Activated gamma-delta T cell treated with Interleukin-2 at 50 U/mL for 16 hours (primary cell): ENCODE data around the gene SH2B2.

Experiments used
- DNase-seq: peaks from one replicate; pipeline ENCODE4 v3.0.0-alpha.2; 2020

Gene SH2B2

DNA sequence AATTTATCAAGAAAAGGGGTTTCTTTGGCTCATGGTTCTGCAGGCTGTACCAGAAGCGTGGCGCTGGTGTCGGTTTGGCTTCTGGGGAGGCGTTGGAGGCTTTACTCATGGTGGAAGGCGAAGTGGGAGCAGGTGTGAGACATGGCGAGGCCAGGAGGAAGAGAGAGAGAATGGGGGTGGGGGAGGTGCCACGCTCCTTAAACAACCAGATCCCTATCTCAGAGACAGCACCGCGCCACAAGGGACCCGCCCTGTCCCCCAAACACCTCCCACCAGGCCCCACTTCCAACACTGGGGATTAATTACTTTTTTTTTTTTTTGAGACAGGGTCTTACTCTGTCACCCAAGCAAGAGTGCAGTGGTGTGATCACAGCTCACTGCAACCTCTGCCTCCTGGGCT, 18.0 kb upstream of the SH2B2 start:
- no peak for DNase-seq

DNA sequence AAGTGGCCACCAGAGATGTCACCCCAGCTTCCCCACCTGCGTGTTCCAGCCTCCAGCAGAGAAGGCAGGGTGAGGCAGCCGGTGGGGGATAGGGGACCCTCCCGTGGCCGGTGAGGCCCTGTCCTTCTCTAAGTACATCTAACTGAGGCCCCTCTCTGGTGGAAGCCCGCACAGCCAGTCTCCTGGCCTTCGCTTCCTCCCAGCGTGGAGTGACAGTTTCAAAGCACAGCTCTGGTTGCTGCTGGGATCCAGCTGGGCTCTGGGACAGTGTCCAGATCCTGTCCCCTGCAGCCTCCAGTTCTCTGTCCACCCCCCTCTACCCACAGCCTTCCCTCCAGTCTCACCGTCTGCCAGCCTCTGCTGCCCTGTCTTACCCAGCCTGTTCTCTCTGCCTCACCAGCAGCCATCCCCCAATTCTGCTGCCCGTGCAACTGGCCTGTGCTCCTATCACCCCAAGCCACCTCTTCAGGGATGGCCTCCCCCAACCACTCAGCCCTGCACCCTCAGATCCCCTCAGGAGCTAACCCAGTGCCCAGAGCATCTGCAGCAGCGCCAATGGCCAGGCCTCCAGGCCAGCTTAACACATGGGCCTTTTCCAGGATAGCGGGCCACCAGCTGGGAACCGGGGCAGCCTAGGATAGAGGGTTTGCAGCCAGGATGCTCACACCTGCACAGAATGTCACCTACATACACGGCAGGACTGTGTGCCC, 16.3 kb upstream of the SH2B2 start:
- DNase-seq = no peak

DNA sequence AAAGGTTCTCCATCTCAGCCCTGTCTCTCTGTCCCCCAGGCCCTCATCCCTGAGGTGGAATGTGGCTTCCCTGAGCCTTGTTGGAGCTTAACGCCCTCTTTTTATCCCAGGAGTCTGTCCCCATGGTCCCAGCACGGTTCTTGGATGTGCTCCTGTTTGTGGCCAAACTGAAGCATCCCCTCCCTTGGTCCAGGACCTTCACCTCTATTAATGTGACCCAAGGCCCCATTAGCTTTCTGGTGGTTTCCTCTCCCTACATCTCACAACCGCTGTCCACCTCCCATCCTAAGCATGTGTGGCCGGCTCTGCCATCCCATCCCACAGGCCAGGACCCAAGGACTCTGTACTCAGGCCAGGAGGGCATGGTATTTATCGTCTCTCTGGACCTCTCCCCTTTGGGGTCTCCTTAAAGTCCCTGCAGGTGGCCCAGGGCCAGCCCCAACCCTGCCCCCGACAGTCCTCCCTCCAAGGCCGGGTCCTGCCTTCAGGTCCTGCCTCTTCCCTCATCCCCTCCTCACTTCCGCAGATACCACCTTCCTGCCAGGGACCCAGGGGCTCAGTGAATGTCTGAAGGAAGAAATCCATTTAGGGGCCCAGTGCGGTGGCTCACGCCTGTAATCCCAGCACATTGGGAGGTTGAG, 15.4 kb upstream of the SH2B2 start:
- DNase-seq = no peak

DNA sequence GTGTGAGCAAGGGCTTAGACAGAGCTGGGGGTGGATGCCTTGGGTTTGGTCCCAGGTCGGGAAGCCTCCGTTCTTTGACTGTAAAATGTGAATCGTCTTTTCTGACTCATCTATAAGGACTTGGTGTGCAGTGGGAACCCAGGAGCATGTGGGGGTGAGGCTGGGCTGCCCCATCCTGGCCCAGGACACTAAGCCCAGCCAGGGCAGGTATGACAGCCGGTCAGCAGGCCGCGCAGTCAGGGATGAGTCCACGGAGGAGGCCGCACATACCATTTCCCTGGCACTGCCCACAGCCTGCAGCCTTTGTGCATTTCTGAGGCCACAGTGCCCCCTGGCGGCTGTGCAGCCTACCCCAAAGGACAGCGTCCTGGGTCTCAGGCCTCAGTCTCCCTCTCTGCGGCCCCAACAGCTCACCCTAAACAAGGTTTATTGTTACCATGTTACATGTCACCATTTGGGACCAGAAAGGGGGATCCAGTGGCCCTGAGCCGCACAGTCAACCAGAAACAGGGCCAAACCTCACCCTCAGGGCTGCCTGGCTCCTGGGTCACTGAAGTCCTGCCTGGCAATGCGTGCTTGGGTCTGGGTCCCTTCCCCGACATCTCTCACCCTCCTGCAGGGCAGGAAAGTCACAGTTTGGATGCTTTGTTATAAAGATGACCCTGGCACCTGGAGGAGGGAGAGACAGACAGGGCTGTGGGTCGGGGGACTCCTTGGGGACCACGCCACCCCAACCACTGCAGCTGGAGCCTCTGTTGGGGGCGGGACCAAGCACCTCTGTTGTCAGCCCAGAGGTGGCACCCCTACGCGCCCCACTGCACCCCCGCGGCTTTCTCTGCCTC, 14.4 kb upstream of the SH2B2 start:
- peak; percentile 77 for DNase-seq

DNA sequence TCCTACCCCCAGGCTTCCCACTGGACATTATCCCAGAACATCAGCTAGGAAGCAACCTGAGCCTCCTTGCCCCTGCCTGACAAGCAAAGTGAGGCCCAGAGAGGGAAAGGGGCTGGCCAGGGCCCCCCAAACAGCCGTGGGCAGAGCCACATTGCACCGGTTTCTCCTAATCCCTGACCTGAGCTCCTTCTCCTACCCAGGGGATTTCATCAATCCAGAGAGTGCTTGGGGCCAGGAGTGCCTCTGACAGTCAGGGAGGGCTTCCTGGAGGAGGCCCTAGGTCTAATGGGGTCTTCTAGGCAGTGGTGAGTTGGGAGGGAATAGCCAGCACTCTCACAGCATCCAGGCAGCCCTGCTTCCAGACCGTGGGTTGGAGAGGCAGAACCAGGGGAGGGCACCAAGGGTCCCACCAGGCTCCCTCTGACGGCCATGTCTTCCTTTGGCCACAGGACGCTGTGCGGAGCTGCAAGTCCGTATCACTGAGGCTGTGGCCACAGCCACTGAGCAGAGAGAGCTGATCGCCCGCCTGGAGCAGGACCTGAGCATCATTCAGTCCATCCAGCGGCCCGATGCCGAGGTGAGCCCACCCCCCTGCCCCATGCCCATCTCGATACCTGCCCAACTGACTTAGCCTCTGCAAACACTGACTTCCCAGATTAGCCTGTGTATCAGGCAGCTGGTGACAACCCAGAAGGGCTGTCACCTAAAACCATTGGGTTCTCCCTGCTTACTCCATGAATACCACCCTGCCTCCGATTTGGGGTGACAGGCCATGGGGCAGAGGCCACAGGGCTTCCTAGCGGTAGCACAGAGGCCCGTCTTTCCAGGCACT, 13.5 kb upstream of the SH2B2 start:
- no peak for DNase-seq

DNA sequence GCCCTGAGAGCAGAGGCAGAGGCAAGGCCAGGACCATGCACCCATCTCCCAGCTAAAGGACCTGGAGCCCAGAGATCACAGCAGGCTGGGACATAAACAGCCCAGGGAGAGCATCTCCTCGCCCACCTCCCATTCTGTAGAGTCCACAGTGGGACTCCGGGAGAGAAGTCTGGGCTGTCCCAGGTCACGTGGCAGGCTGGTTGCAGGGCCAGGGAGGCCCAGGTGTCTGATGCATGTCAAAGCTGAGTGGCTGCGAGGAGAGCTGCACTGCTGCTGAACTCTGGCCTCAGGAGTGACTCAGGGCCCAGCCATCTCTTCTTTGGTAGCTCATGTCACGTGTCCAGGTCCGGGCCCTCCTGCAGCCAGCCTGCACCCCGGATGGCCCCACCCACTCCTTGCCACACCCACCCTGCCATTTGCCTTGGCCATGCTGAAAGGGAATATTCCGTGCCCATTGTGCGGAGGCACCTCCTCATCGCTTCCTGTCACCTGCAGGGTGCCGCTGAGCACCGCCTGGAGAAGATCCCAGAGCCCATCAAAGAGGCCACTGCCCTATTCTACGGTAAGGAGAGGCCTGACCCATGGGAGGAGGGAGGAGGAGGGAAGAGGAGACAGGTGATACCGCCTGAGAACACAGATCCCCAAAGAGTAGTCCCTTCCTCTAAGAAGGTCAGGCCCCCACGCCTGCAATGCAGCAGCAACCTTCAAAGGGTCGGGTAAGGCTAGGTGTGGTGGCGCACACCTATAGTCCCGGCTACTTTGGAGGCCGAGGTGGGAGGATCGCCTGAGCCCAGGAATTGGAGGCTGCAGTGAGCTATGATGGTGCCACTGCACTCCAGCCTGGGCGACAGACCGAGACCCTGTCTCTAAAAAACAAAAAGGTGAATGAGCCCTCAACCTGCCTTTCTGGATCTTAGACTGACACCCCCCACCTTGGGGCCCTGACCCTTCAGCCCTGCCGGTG, 12.6 kb upstream of the SH2B2 start:
- DNase-seq = no peak

DNA sequence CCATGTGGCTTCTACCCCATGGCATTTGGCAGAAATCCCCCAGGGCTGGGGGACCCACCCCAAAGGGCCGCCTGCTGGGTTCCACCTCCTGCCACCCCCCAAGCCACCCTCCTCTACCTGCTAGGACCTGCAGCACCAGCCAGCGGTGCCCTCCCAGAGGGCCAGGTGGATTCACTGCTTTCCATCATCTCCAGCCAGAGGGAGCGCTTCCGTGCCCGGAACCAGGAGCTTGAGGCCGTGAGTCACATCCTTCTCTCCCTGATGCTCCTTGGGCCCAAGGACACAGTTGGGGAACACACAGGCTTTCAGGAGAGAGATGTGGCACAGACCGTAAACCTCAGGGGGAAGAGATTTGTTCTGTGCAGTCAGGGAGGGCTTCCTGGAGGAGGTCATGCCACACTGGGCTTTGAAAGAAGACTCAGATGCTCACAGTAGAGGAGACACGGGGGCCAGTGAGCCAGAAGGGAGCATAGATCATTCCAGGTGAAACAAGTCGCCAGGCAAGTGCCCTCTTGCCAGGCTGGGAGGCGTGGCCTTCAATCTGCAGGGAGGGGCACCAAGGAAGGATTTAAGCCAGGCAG, 11.5 kb upstream of the SH2B2 start:
- no peak for DNase-seq

DNA sequence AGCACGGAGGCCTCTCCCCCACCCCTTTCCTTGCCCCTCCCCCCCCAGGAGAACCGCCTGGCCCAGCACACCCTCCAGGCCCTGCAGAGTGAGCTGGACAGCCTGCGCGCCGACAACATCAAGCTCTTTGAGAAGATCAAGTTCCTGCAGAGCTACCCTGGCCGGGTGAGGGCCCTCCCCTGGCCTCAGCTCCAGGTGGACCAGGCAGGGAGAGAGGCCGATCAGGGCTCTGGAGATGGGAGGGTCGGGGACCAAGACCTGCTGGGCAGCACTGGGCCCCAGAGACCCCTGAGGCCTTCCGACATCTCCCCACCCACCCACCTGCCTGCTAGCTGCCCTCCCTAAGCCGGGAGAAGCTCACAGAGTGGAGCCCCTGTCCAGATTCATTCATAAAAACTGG, 8.8 kb upstream of the SH2B2 start:
- no peak for DNase-seq

DNA sequence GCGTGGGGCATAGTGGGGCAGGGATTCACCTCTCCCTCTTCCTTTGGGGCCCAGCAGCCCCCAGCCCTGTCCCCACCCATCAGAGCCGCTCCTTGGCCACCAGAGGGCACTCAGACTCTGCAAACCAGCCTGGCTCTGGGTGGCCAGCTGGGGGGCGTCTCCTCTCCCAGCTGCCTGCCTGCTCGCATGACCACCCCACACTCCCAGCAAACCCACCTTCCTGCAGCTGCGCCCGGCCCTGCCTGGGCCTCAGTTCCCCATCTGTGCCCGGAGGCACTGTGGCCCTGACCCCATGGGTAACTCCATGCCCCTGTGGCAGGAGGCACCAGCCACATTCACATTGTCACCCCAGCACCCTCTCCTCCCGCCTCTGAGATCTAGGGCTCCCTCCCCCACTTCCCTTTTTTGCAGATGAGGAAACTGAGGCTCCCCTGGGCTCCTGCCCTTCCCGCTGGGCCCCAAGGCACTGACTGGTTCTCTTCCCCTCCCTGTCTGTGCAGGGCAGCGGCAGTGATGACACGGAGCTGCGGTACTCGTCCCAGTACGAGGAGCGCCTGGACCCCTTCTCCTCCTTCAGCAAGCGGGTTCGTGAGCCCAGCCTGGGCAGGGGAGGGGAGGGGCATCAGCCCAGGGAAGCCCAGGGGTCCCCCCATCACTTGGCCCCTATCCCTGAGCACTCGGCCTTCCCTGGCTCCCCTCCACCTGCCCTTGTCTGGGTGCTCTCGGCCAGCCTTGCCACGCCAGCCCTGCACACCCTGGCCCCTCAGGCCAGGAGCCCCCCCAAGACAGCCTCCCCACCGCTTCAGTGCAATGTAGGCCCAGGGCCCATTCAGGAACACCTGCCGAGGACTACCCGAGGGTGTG, 6.9 kb upstream of the SH2B2 start:
- peak; percentile 51 for DNase-seq

DNA sequence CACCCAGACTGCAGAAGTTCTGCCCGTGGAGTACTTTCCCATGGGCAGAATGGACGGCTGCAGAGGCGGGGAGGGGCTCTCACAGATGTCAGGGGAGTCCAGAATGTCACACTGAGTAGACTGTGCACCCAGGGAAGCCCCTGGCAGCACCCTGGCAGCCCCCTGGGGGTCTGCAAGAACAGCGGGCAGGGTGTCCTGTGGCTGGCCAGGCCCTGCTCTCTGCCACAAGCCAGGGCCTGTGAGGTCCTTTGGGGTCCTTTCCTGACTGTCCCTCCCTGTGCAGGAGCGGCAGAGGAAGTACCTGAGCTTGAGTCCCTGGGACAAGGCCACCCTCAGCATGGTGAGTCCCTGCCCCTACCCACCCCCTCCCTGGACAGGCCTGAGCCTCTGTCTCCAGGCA, 6.1 kb upstream of the SH2B2 start:
- DNase-seq = no peak

DNA sequence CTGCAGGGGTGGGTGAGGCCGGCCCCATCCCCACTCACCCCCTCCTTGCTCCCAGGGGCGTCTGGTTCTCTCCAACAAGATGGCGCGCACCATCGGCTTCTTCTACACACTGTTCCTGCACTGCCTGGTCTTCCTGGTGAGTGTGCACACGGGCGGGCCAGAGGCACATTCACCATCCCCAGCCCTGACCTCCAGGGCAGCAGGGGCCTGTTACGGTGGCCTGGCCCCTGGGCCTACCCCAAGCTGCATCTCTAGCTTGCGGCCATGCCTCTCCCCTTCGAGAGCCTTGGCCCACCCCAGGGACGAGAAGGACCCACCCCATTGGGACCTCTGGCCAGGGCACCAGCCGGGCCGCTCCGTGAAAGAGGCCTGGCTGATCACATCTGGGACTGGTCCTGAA, 4.9 kb upstream of the SH2B2 start:
- DNase-seq = no peak

DNA sequence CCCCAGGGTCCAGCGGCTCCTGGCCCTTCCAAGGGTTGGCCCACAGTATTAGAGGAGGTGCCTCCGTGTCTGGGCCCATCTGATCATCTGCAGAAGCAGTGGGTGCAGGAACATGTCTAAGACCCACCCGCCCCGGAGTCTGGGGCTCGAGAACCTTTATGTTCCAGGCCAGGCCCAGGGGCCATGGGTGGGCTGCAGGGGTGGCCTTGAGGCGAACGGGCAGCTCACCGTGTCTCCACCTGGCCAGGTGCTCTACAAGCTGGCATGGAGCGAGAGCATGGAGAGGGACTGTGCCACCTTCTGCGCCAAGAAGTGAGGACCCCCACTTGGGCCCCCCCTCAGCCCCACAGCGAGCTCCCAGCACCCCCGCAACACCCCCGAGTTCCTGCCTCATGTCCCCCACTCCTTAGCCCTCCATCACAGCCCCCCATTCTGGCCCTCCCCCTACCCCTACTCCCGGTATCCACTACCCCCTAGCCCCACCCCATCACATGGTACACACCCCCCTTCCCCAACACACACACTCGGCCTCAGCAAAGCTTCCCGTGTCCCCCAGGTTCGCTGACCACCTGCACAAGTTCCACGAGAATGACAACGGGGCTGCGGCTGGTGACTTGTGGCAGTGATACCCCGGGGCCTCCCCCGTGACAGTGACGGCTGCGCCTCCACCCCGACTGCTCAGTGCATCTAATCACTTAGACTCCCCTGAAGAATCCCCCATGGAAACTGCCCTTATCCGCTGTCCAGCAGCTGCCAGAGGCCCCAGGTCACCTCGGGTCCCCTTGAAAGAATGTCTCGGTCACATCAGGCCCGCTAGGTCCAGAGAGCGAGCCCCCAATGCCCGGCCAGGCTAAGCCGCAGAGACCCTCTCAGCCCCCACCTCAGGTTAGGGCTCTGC, 4.0 kb upstream of the SH2B2 start:
- no peak for DNase-seq

DNA sequence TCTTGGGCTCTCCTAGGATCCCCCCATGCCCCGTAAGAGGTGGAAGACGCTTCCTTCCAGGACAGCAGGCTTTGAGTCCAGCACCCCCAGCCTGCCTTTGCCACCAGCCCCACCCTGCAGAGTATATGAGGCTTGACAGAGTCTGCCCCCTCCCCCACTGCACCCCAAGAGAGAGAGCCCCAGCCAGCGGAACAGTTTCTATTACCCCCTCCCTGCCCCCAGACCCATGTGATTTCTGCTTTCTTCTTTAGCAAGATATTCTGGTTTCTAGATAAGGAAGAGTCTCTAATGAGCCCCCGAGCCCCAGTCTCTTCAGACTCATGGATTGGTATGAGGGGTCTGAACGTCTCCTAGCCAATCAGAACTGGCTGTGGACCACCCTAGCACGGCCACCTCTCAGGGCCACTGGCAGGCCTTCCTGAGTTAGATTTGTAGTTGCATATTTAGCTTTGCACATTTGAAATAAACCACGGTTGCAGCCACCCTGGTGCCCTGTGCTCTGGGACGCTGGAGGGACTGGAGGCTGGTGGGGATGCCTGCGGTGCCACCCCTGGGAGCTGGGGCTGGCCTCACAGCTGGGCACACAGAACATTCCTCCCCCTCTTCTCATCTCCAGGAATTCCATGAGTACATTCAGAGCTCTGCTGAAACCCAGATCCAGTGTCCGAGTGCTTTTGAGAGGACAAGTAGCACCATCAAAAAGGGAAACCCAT, 3.0 kb upstream of the SH2B2 start:
- no peak for DNase-seq

DNA sequence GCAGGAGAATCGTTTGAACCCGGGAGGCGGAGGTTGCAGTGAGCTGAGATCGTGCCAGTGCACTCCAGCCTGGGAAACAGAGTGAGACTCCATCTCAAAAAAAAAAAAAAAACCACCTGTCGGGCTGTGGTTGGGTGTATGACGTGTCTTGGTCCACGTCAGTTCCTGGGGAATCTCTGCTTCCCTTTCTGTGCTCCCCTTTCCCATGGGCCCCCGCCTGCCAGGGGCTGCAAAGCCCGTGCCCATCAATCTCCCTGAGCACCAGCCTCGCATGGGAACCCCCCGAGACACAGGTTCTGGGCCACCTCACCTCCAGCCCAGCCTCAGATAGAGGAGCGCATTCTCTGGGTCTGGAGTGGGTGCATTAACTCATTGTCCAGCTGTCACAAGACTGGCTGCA, 2.3 kb upstream of the SH2B2 start:
- DNase-seq = no peak

DNA sequence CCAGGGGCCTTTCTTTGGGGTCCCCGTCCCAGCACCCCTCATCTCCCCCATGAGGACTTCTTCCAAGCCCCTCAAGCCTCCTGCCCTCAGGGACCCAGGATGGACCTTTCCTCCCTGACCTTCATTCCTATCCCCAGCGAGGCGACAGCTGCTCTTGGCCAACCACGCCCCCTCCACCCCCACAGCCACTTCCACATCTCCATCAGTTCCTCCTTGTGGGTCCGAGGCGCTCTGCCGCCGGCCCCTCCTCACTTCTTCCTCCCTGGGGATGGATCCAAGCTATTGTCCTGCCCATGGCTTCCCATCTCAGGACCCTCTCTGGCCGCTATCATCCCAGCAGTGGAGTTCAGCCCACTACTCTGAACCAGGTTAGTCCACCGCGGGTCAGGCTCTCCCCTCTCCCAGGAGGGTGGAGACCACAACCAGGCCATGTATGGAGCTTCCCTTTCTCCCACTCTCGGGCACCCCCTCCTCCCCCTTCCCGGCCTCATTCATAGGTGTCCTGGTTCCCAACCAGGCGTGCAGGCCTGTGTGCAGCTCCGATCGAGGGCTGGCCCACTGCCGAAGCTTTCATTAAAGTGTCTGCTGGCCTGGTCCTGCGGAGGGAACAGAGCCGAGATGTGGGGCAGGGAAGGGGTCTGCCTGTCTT, 1.7 kb upstream of the SH2B2 start:
- no peak for DNase-seq

DNA sequence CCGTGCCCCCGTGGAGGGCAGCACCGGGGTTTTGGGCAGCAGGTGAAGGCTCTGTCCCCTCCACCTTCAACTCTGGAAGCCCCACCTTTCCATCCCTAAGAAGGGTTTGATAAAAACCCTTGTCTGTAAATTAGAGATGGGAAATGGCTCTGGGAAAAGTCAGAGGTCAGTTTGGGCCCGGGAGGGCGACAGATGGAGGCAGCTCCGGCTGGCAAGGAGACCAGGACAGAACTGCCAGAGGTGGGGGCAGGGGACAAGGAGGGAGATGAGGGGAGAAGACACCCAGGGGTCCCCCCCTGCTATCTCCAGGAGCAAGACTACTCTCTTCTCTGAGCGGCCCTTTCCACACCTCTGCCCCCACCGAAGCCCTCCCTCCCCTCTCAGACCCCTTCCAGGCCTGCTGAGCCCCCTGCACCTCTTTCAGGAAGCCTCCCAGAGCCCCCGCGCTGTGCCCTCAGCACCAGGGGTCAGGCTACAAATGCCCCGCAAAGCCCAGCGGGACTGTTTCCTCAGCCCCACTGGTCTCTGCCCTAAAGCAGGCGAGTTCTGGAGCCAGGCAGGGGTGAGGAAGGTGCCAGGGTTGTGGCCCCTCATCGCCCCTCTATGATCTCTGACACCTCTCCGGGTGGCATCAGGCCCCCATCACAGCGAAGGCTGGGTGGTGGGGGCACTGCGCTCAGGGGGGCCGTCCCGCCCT, 980 bp upstream of the SH2B2 start:
- no peak for DNase-seq
